Erythroblast (primary cell): ENCODE results near the gene DCDC2B.

Experiments used
- GATA1 ChIP-seq: IDR thresholded peaks from 2 replicates; pipeline ENCODE4 v1.6.1; 2011; ENCODE audit warnings: low read depth, mild to moderate bottlenecking, control low read depth, low read length, moderate library complexity
- POLR2A ChIP-seq: IDR thresholded peaks from 2 replicates; pipeline ENCODE4 v1.6.1; 2011; ENCODE audit warnings: mild to moderate bottlenecking, low read length

- TF ChIP-seq POLR2A = no peak
- no peak for TF ChIP-seq GATA1
These were observed 54.9 kb downstream of the DCDC2B start for GRCh38 chr1:32263744-32264143.
